GM12874 (cell line): Measurements from ENCODE around the gene NSUN2.

ENCODE experiments used
- CTCF ChIP-seq: IDR thresholded peaks from 2 replicates; pipeline ENCODE4 v1.5.1; 2011; ENCODE audit warnings: low read depth, mild to moderate bottlenecking, control low read depth, low read length, moderate library complexity; ENCODE audit not compliant: insufficient read depth

NSUN2 gene

GRCh38 chr5:6587171-6587570, 45.7 kb downstream of the NSUN2 start:
- no peak for TF ChIP-seq CTCF

- TF ChIP-seq CTCF: no peak
Measured at GRCh38 chr5:6586647-6587042, 46.2 kb downstream of the NSUN2 start.

GRCh38 chr5:6585939-6586646, 46.8 kb downstream of the NSUN2 start:
- TF ChIP-seq CTCF: no peak

- no peak for TF ChIP-seq CTCF
Measured at GRCh38 chr5:6585168-6585567, 47.7 kb downstream of the NSUN2 start.

- no peak for TF ChIP-seq CTCF
Measured at GRCh38 chr5:6584727-6585126, 48.1 kb downstream of the NSUN2 start.

- no peak for TF ChIP-seq CTCF
Measured at GRCh38 chr5:6584101-6584645, 48.7 kb downstream of the NSUN2 start.

GRCh38 chr5:6583049-6583880, 49.6 kb downstream of the NSUN2 start:
- no peak for TF ChIP-seq CTCF
